Neuron (in vitro differentiated cells): ENCODE results near the gene AGER.
A peak's percentile ranks its signal among the peaks of the same experiment; 100 is the strongest.
"Not testable (repeated sequence)": the region's sequence is repeated elsewhere in the genome, so short reads cannot be mapped to it uniquely, and the experiment has no call there.

ENCODE experiments used
- H2AFZ ChIP-seq: one replicate; pipeline ENCODE4 v1.6.1; 2013; ENCODE audit warnings: low read depth, mild to moderate bottlenecking, inconsistent platforms, low read length, moderate library complexity
- H3K27me3 ChIP-seq: one replicate; pipeline ENCODE4 v1.6.1; 2013; ENCODE audit warnings: low read length; ENCODE audit not compliant: insufficient read depth
- H3K36me3 ChIP-seq: one replicate; pipeline ENCODE4 v1.6.1; 2013; ENCODE audit warnings: low read length; ENCODE audit not compliant: insufficient read depth
- H3K4me1 ChIP-seq: one replicate; pipeline ENCODE4 v1.6.1; 2013; ENCODE audit warnings: low read length; ENCODE audit not compliant: insufficient read depth
- H3K4me3 ChIP-seq: 2 replicates; pipeline ENCODE4 v1.5.1; 2013; ENCODE audit warnings: mild to moderate bottlenecking, low read length, moderate library complexity
- H3K9me3 ChIP-seq: one replicate; pipeline ENCODE4 v1.6.1; 2013; ENCODE audit warnings: low read length

The AGER gene

GRCh38 chr6:32212076-32212760, 28.2 kb upstream of the AGER start:
- H3K27me3 ChIP-seq, result peaks cover 18% of the 10 kb centered on the region
- no peaks in the 10 kb centered on the region for H3K9me3 ChIP-seq
- H2AFZ ChIP-seq, result no peak overlapping the region
- no peaks in the 10 kb centered on the region for H3K36me3 ChIP-seq
- no peak overlapping the region for H3K4me3 ChIP-seq
- no peaks in the 10 kb centered on the region for H3K4me1 ChIP-seq

GRCh38 chr6:32211432-32211831, 27.4 kb upstream of the AGER start:
- not testable (repeated sequence) for H3K36me3 ChIP-seq, H3K9me3 ChIP-seq, H3K4me3 ChIP-seq, H2AFZ ChIP-seq, H3K4me1 ChIP-seq
- peaks cover 18% of the 10 kb centered on the region for H3K27me3 ChIP-seq

- H3K9me3 ChIP-seq, result no peaks in the 10 kb centered on the region
- H3K4me3 ChIP-seq, result no peak overlapping the region
- H2AFZ ChIP-seq, result no peak overlapping the region
- H3K4me1 ChIP-seq, result no peaks in the 10 kb centered on the region
- H3K36me3 ChIP-seq, result no peaks in the 10 kb centered on the region
- H3K27me3 ChIP-seq, result peaks cover 17% of the 10 kb centered on the region
These were observed 26.1 kb upstream of the AGER start for GRCh38 chr6:32210191-32210601.

- H3K27me3 ChIP-seq, result peaks cover 13% of the 10 kb centered on the region
- H3K4me3 ChIP-seq, result no peak overlapping the region
- no peak overlapping the region for H2AFZ ChIP-seq
- peaks cover 2% of the 10 kb centered on the region for H3K4me1 ChIP-seq
- no peaks in the 10 kb centered on the region for H3K36me3 ChIP-seq
- H3K9me3 ChIP-seq, result no peaks in the 10 kb centered on the region
These were observed 24.9 kb upstream of the AGER start for GRCh38 chr6:32208996-32209395.

- Histone ChIP-seq H3K4me1 (peaks cover 15% of the 10 kb centered on the region), H3K4me3 (no peak overlapping the region), H2AFZ (no peak overlapping the region), H3K27me3 (no peaks in the 10 kb centered on the region), H3K9me3 (no peaks in the 10 kb centered on the region), H3K36me3 (no peaks in the 10 kb centered on the region)
These were observed 20.2 kb upstream of the AGER start for GRCh38 chr6:32204268-32204715.

- no peak overlapping the region for H3K4me3 ChIP-seq
- no peaks in the 10 kb centered on the region for H3K9me3 ChIP-seq
- H3K36me3 ChIP-seq, result no peaks in the 10 kb centered on the region
- no peaks in the 10 kb centered on the region for H3K27me3 ChIP-seq
- H3K4me1 ChIP-seq, result peaks cover 15% of the 10 kb centered on the region
- H2AFZ ChIP-seq, result no peak overlapping the region
These were observed 19.6 kb upstream of the AGER start for GRCh38 chr6:32203426-32204267.

GRCh38 chr6:32202186-32202585, 18.1 kb upstream of the AGER start:
- Histone ChIP-seq H2AFZ (no peak overlapping the region), H3K9me3 (no peaks in the 10 kb centered on the region), H3K36me3 (no peaks in the 10 kb centered on the region), H3K4me1 (peaks cover 16% of the 10 kb centered on the region), H3K4me3 (no peak overlapping the region), H3K27me3 (no peaks in the 10 kb centered on the region)

- H3K36me3 ChIP-seq, result no peaks in the 10 kb centered on the region
- no peak overlapping the region for H2AFZ ChIP-seq
- no peak overlapping the region for H3K4me3 ChIP-seq
- H3K9me3 ChIP-seq, result no peaks in the 10 kb centered on the region
- H3K27me3 ChIP-seq, result no peaks in the 10 kb centered on the region
- H3K4me1 ChIP-seq, result peaks cover 26% of the 10 kb centered on the region
These were observed 16.8 kb upstream of the AGER start for GRCh38 chr6:32200711-32201475.

- no peaks in the 10 kb centered on the region for H3K27me3 ChIP-seq
- H2AFZ ChIP-seq, result no peak overlapping the region
- H3K9me3 ChIP-seq, result no peaks in the 10 kb centered on the region
- no peaks in the 10 kb centered on the region for H3K36me3 ChIP-seq
- H3K4me3 ChIP-seq, result no peak overlapping the region
- peaks cover 35% of the 10 kb centered on the region for H3K4me1 ChIP-seq
These were observed 14.8 kb upstream of the AGER start for GRCh38 chr6:32198866-32199265.

GRCh38 chr6:32198345-32198696, 14.3 kb upstream of the AGER start:
- H3K4me3 ChIP-seq, result no peak overlapping the region
- H3K36me3 ChIP-seq, result no peaks in the 10 kb centered on the region
- peaks cover 29% of the 10 kb centered on the region for H3K4me1 ChIP-seq
- H3K27me3 ChIP-seq, result no peaks in the 10 kb centered on the region
- H2AFZ ChIP-seq, result no peak overlapping the region
- no peaks in the 10 kb centered on the region for H3K9me3 ChIP-seq

GRCh38 chr6:32196682-32197616, 12.9 kb upstream of the AGER start:
- Histone ChIP-seq H3K27me3 (no peaks in the 10 kb centered on the region), H3K4me1 (peaks cover 22% of the 10 kb centered on the region), H2AFZ (no peak overlapping the region), H3K36me3 (no peaks in the 10 kb centered on the region), H3K4me3 (peak overlapping the region; percentile 64), H3K9me3 (no peaks in the 10 kb centered on the region)

GRCh38 chr6:32195902-32196681, 12.0 kb upstream of the AGER start:
- Histone ChIP-seq H3K27me3 (no peaks in the 10 kb centered on the region), H3K9me3 (no peaks in the 10 kb centered on the region)

More at GRCh38 chr6:32195902-32196681, 12.0 kb upstream of the AGER start:
- peaks cover 25% of the 10 kb centered on the region for H3K4me1 ChIP-seq
- H3K4me3 ChIP-seq, result peak overlapping the region; percentile 64
- H3K36me3 ChIP-seq, result no peaks in the 10 kb centered on the region
- H2AFZ ChIP-seq, result no peak overlapping the region
